ENCODE measurements around the gene LRRC7. TPM values are rescaled to one million over a fixed set of nuclear protein-coding genes. Genes with fewer than 3 reads are reported as not detected.
"Not testable (repeated sequence)": the region's sequence is repeated elsewhere in the genome, so short reads cannot be mapped to it uniquely, and the experiment has no call there.

LRRC7 gene
- total RNA-seq, 1 experiment from 2014 or later = not detected

- intact Hi-C loops (cut with micrococcal nuclease; ENCODE audit: unreplicated experiment) = no loop called here
- BruUV-seq (replicated peaks) = no TSS peak
- ATAC-seq (no peak), DNase-seq (ENCODE audit: low read depth, low spot score) (no peak)
- no peaks in the 10 kb centered on the region for H3K4me1 ChIP-seq (ENCODE audit: control insufficient read depth, insufficient read depth, low read length)
- no peaks in the 10 kb centered on the region for H3K9me3 ChIP-seq (ENCODE audit: control insufficient read depth, insufficient read depth, low read depth, low read length)
- TF ChIP-seq SIN3A (IDR thresholded peaks at IDR 0.05; ENCODE audit: borderline replicate concordance, insufficient read depth, low read depth, low read length) (no peak), CTCF (IDR thresholded peaks at IDR 0.05) (no peak), TCF7L2 (IDR thresholded peaks at IDR 0.05; ENCODE audit: low read depth, low read length) (no peak), POLR2AphosphoS5 (IDR thresholded peaks at IDR 0.05; ENCODE audit: low read depth, low read length) (no peak), REST (IDR thresholded peaks at IDR 0.05; ENCODE audit: insufficient read depth in 1 of 2, low read depth in 2 of 2, low read length in 1 of 2) (no peak)
- in situ Hi-C loops (cut with HindIII; ENCODE audit: low pct_unique_long_range_greater_than_20kb, low sequenced_read_pairs) = no loop called here
- POLR2A ChIA-PET = no interaction called here
- no peak overlapping the region for H3K27ac ChIP-seq (ENCODE audit: low read length)
- no peak overlapping the region for H3K4me3 ChIP-seq (ENCODE audit: low read depth in 2 of 2, low read length in 2 of 2)
- CTCF ChIA-PET = no interaction called here
- no peaks in the 10 kb centered on the region for H3K27me3 ChIP-seq (ENCODE audit: control insufficient read depth, insufficient read depth, low read length)
- H3K36me3 ChIP-seq (ENCODE audit: control insufficient read depth, insufficient read depth, low read length) = no peaks in the 10 kb centered on the region
Observed at GRCh38 chr1:69952676-69953075, 385.0 kb downstream of the LRRC7 start.

- H3K27ac ChIP-seq (ENCODE audit: low read length); intact Hi-C loops (cut with micrococcal nuclease; ENCODE audit: unreplicated experiment); H3K9me3 ChIP-seq (ENCODE audit: control insufficient read depth, insufficient read depth, low read depth, low read length); H3K27me3 ChIP-seq (ENCODE audit: control insufficient read depth, insufficient read depth, low read length); H3K4me3 ChIP-seq (ENCODE audit: low read depth in 2 of 2, low read length in 2 of 2); POLR2A ChIA-PET; in situ Hi-C loops (cut with HindIII; ENCODE audit: low pct_unique_long_range_greater_than_20kb, low sequenced_read_pairs); BruUV-seq (replicated peaks); ATAC-seq; DNase-seq (ENCODE audit: low read depth, low spot score); H3K4me1 ChIP-seq (ENCODE audit: control insufficient read depth, insufficient read depth, low read length); H3K36me3 ChIP-seq (ENCODE audit: control insufficient read depth, insufficient read depth, low read length): not testable (repeated sequence)
- CTCF ChIA-PET = interaction anchor here (0.6 kb wide), 1 partner anchor 112 kb away, joined by 4 read pairs; no protein-coding TSS in a partner anchor
Observed at GRCh38 chr1:69962452-69962851, 394.7 kb downstream of the LRRC7 start.

- Histone ChIP-seq H3K9me3 (ENCODE audit: control insufficient read depth, insufficient read depth, low read depth, low read length) (no peaks in the 10 kb centered on the region), H3K4me1 (ENCODE audit: control insufficient read depth, insufficient read depth, low read length) (no peaks in the 10 kb centered on the region), H3K36me3 (ENCODE audit: control insufficient read depth, insufficient read depth, low read length) (no peaks in the 10 kb centered on the region), H3K27ac (ENCODE audit: low read length) (no peak overlapping the region), H3K4me3 (ENCODE audit: low read depth in 2 of 2, low read length in 2 of 2) (no peak overlapping the region), H3K27me3 (ENCODE audit: control insufficient read depth, insufficient read depth, low read length) (no peaks in the 10 kb centered on the region)
- in situ Hi-C loops (cut with HindIII; ENCODE audit: low pct_unique_long_range_greater_than_20kb, low sequenced_read_pairs) (no loop called here), intact Hi-C loops (cut with micrococcal nuclease; ENCODE audit: unreplicated experiment) (no loop called here)
- POLR2A ChIA-PET = no interaction called here
- TF ChIP-seq POLR2AphosphoS5 (IDR thresholded peaks at IDR 0.05; ENCODE audit: low read depth, low read length) = no peak
- TF ChIP-seq SIN3A (IDR thresholded peaks at IDR 0.05; ENCODE audit: borderline replicate concordance, insufficient read depth, low read depth, low read length) = no peak
- no peak for TF ChIP-seq REST (IDR thresholded peaks at IDR 0.05; ENCODE audit: insufficient read depth in 1 of 2, low read depth in 2 of 2, low read length in 1 of 2)
- no peak for TF ChIP-seq TCF7L2 (IDR thresholded peaks at IDR 0.05; ENCODE audit: low read depth, low read length)
- TF ChIP-seq CTCF (IDR thresholded peaks at IDR 0.05) = no peak
- CTCF ChIA-PET = no interaction called here
- DNase-seq (ENCODE audit: low read depth, low spot score) = no peak
- BruUV-seq (replicated peaks) = no TSS peak
- ATAC-seq = no peak
Observed at GRCh38 chr1:69967245-69967766, 399.6 kb downstream of the LRRC7 start.

Data from Panc1 (cell line).